SHP77 (cell line): ENCODE results near the gene FFAR2.
"Not testable (repeated sequence)": the region's sequence is repeated elsewhere in the genome, so short reads cannot be mapped to it uniquely, and the experiment has no call there.

Experiments
- DNase-seq, 2 experiments: peaks; one replicate each; lab custom pipeline; 2025; lab: John Stamatoyannopoulos, UW

FFAR2 gene

GRCh38 chr19:35447606-35448469, at the start of gene FFAR2:
Gene FFAR2 (plus strand): TSS chr19:35448257. CDS start chr19:35449715, 1,458 bp downstream.
- no peak for DNase-seq

- DNase-seq: no peak
These were observed 49.5 kb upstream of the FFAR2 start for GRCh38 chr19:35398570-35398969.

- no peak for DNase-seq
These were observed 48.8 kb upstream of the FFAR2 start for GRCh38 chr19:35399231-35399630.

GRCh38 chr19:35399948-35400772, 47.9 kb upstream of the FFAR2 start:
- DNase-seq: no peak

GRCh38 chr19:35400773-35401100, 47.3 kb upstream of the FFAR2 start:
- DNase-seq: no peak

GRCh38 chr19:35401416-35401815, 46.6 kb upstream of the FFAR2 start:
- DNase-seq: not testable (repeated sequence)

GRCh38 chr19:35403116-35403760, 44.8 kb upstream of the FFAR2 start:
- DNase-seq: no peak

GRCh38 chr19:35404879-35405622, 43.0 kb upstream of the FFAR2 start:
- no peak for DNase-seq

GRCh38 chr19:35407619-35408018, 40.4 kb upstream of the FFAR2 start:
- no peak for DNase-seq

GRCh38 chr19:35408284-35409171, 39.5 kb upstream of the FFAR2 start:
- no peak for DNase-seq

GRCh38 chr19:35409191-35409590, 38.9 kb upstream of the FFAR2 start:
- no peak for DNase-seq

GRCh38 chr19:35410487-35410886, 37.6 kb upstream of the FFAR2 start:
- no peak for DNase-seq

- DNase-seq: no peak
These were observed 33.6 kb upstream of the FFAR2 start for GRCh38 chr19:35414442-35414841.

GRCh38 chr19:35416331-35416730, 31.7 kb upstream of the FFAR2 start:
- DNase-seq: no peak

GRCh38 chr19:35417278-35417677, 30.8 kb upstream of the FFAR2 start:
- DNase-seq: no peak

- DNase-seq: no peak
These were observed 30.1 kb upstream of the FFAR2 start for GRCh38 chr19:35417713-35418534.

- DNase-seq: no peak
These were observed 29.0 kb upstream of the FFAR2 start for GRCh38 chr19:35419046-35419445.

- DNase-seq: no peak
These were observed 28.3 kb upstream of the FFAR2 start for GRCh38 chr19:35419805-35420204.

- DNase-seq: no peak
These were observed 26.7 kb upstream of the FFAR2 start for GRCh38 chr19:35421362-35421761.

- DNase-seq: not testable (repeated sequence)
These were observed 24.7 kb upstream of the FFAR2 start for GRCh38 chr19:35423406-35423805.
